Ovary (tissue), 9 donors: ENCODE data around the gene PPP1R2B. TPM values are rescaled to one million over a fixed set of nuclear protein-coding genes. Genes with fewer than 3 reads are reported as not detected.

Experiments used
- DNase-seq, 5 donors: peaks; one replicate each; pipeline ENCODE4 v3.0.0-alpha.2; 2019 to 2020
- H3K27ac ChIP-seq, 2 donors: fragments of 200-600 bp; one replicate each; pipeline versions ENCODE4 v1.5.1 to v1.8.0; 2019 to 2022
- H3K27me3 ChIP-seq: fragments of 200-600 bp; one replicate; pipeline ENCODE4 v1.8.0; 2022
- H3K36me3 ChIP-seq: fragments of 200-600 bp; sonication (generic); one replicate; pipeline ENCODE4 v1.5.1; 2019
- H3K4me1 ChIP-seq: one replicate; pipeline ENCODE4 v1.8.1; 2013; ENCODE audit warnings: mild to moderate bottlenecking, moderate library complexity; ENCODE audit not compliant: insufficient read depth
- H3K4me3 ChIP-seq: fragments of 200-600 bp; sonication (generic); one replicate; pipeline ENCODE4 v1.5.1; 2017
- H3K9me3 ChIP-seq, 2 donors: fragments of 200-600 bp in 1 of 2; sonication (generic) in 1 of 2; one replicate each; pipeline versions ENCODE4 v1.5.1 to v1.8.1; 2013 to 2019; ENCODE audit warnings: mild to moderate bottlenecking in 1 of 2, moderate library complexity in 1 of 2
- CTCF ChIP-seq, 3 donors: fragments of 450-650 bp in 2 of 3; fragments of 200-600 bp in 1 of 3; IDR thresholded peaks; one replicate each; pipeline versions ENCODE4 v1.5.1 to v1.8.0; 2016 to 2022; ENCODE audit warnings: antibody characterized with exemption in 3 of 3, mild to moderate bottlenecking in 1 of 3
- EP300 ChIP-seq: sonication (generic); formaldehyde crosslinking; IDR thresholded peaks from one replicate; pipeline ENCODE4 v1.6.1; 2017; ENCODE audit warnings: antibody characterized with exemption
- POLR2A ChIP-seq: fragments of 450-650 bp; IDR thresholded peaks from one replicate; pipeline ENCODE4 v1.6.1; 2017; ENCODE audit warnings: antibody characterized with exemption, mild to moderate bottlenecking, moderate library complexity
- WGBS, 3 donors: extraction: QIAGEN DNeasy Blood & Tissue Kit in 1 of 3; methylation state at CpG; one replicate each; pipeline versions ENCODE4 v1.1.5 to v1.1.7; 2013 to 2017; 5-methylcytosine and 5-hydroxymethylcytosine counted together
- intact Hi-C, 4 donors: fragments of 100-400 bp; cut with DNase I; formaldehyde crosslinking; loops; one replicate each; pipeline versions ENCODE4 v1.11.0 to v1.15.1; 2022 to 2023
- polyA plus RNA-seq, 2 donors: library from polyadenylated mRNA; stranded (reverse); fragments of 200-250 nt in 1 of 2; fragments of 350-450 nt in 1 of 2; fragmentation: Illumina TruSeq in 1 of 2; extraction: RNeasy Lipid Tissue Mini Kit (QIAGEN cat#74804) in 1 of 2; gene quantifications; one replicate each; pipeline ENCODE4 v1.2.3, GENCODE V29; 2013 to 2014
- small RNA-seq: library from RNA; depleted of rRNA; stranded (forward); fragments of <200 nt; gene quantifications from one replicate; pipeline ENCODE3, GENCODE V24; 2016
- total RNA-seq, 7 donors: library from RNA; depleted of rRNA in 2 of 7; stranded (reverse); fragments of >200 nt in 2 of 7; fragmentation: NEBNext Ultra II Directional in 3 of 7; extraction: Animal tissue kit (Norgen Biotek cat#: 25700) in 3 of 7; gene quantifications; one replicate each; pipeline versions ENCODE4 v1.1.0 to v1.2.4, GENCODE V29; 2016 to 2023
- donor health status: DM: no; HTN: no; CAD: no; lungs with moderate emphysema.
- donor health status: DM: no; HTN: no; CAD: no.
- donor health status: Bipolar disorder and iron deficiency.
- donor health status: DM: yes; HTN: yes; CAD: no.
- donor health status: DM: no; HTN: no; CAD: no.
- donor health status: DM: yes; HTN: yes; CAD: no.

Gene PPP1R2B
- total and polyA plus RNA-seq, 9 donors: not detected

GRCh38 chr5:156893517-156893916 is 43.4 kb downstream of the PPP1R2B start:
- H3K27ac ChIP-seq: no peak overlapping the region
- 43 to 60% (median 52%) methylated on average over 1 of the region's 1 CpG for WGBS, 3 donors
- TF ChIP-seq EP300: no peak
- no peak for TF ChIP-seq POLR2A
- no peak for TF ChIP-seq CTCF (IDR thresholded peaks at IDR 0.05)

GRCh38 chr5:156896546-156896945 is 46.5 kb downstream of the PPP1R2B start:
- H3K27ac ChIP-seq: no peak overlapping the region
- intact Hi-C loops: no loop called here
- H3K4me1 ChIP-seq: no peaks in the 10 kb centered on the region
- no peaks in the 10 kb centered on the region for H3K36me3 ChIP-seq
- TF ChIP-seq EP300 (no peak), CTCF (IDR thresholded peaks at IDR 0.05) (no peak), POLR2A (no peak)
- no peaks in the 10 kb centered on the region for H3K27me3 ChIP-seq
- no peak for DNase-seq
- WGBS, 3 donors: 76 to 85% (median 81%) methylated on average over 7 of the region's 7 CpGs
- H3K9me3 ChIP-seq: no peaks in the 10 kb centered on the region
- no peak overlapping the region for H3K4me3 ChIP-seq

More at GRCh38 chr5:156893517-156893916, 43.4 kb downstream of the PPP1R2B start:
- intact Hi-C loops: no loop called here
- Histone ChIP-seq H3K9me3 (no peaks in the 10 kb centered on the region), H3K27me3 (no peaks in the 10 kb centered on the region), H3K36me3 (no peaks in the 10 kb centered on the region), H3K4me3 (no peak overlapping the region), H3K4me1 (no peaks in the 10 kb centered on the region)
- no peak for DNase-seq

Small RNAs within 50 kb of the gene (small RNA-seq; reads per million reads assigned to genes)
- not detected for gene RNU6-556P

Other genes starting within 250 kb of the PPP1R2B start
- gene TIMD4, start 112.9 kb downstream of the PPP1R2B start, total RNA-seq: not detected
- gene TIMD4, start 112.9 kb downstream of the PPP1R2B start, polyA plus RNA-seq: under 1 TPM; 0.07 to 0.67 TPM
- gene HAVCR1, start 208.8 kb downstream of the PPP1R2B start, total RNA-seq: under 1 TPM in 1 of 7 donors, not detected in 6; 0.23 TPM
- gene HAVCR1, start 208.8 kb downstream of the PPP1R2B start, polyA plus RNA-seq: not detected